Lung (tissue), 12 donors: ENCODE measurements around the gene SCYL2. TPM values are rescaled to one million over a fixed set of nuclear protein-coding genes. Genes with fewer than 3 reads are reported as not detected.

Experiments used
- ATAC-seq: fragments of 200-7000 bp; cut with Tn5 transposase; one replicate; pipeline ENCODE4 v1.9.1; 2020; ENCODE audit warnings: moderate number of reproducible peaks; ENCODE audit not compliant: insufficient read depth, low FRiP score
- DNase-seq, 3 donors: peaks; one replicate each; pipeline ENCODE4 v3.0.0-alpha.2; 2013 to 2017
- H3K27ac ChIP-seq, 2 donors: one replicate each; pipeline ENCODE4 v1.5.1; 2013; ENCODE audit warnings: mild to moderate bottlenecking in 2 of 2, moderate library complexity in 2 of 2, control low read depth in 1 of 2, inconsistent platforms in 1 of 2, low read depth in 1 of 2, low read length in 1 of 2
- H3K27me3 ChIP-seq, 3 donors: one replicate each; pipeline ENCODE4 v1.5.1; 2013; ENCODE audit warnings: low read length in 2 of 3; ENCODE audit not compliant: control insufficient read depth in 3 of 3, insufficient read depth in 3 of 3
- H3K36me3 ChIP-seq, 4 donors: one replicate each; pipeline ENCODE4 v1.5.1; 2013; ENCODE audit warnings: low read length in 4 of 4, mild to moderate bottlenecking in 1 of 4, moderate library complexity in 1 of 4; ENCODE audit not compliant: control insufficient read depth in 4 of 4, insufficient read depth in 4 of 4
- H3K4me1 ChIP-seq, 5 donors: one replicate each; pipeline ENCODE4 v1.5.1; 2013; ENCODE audit warnings: low read length in 5 of 5, mild to moderate bottlenecking in 2 of 5, moderate library complexity in 1 of 5; ENCODE audit not compliant: control insufficient read depth in 5 of 5, insufficient read depth in 5 of 5
- H3K4me3 ChIP-seq: one replicate; pipeline ENCODE4 v1.5.1; 2013; ENCODE audit warnings: mild to moderate bottlenecking, control low read depth, moderate library complexity
- H3K9ac ChIP-seq, 2 donors: one replicate each; pipeline ENCODE4 v1.5.1; 2013; ENCODE audit warnings: low read length in 2 of 2, control low read depth in 1 of 2; ENCODE audit not compliant: insufficient read depth in 1 of 2
- H3K9me3 ChIP-seq, 4 donors: one replicate each; pipeline ENCODE4 v1.5.1; 2013; ENCODE audit warnings: low read length in 3 of 4, mild to moderate bottlenecking in 1 of 4, moderate library complexity in 1 of 4; ENCODE audit not compliant: control insufficient read depth in 4 of 4, insufficient read depth in 3 of 4
- WGBS, 2 donors: extraction: QIAGEN DNeasy Blood & Tissue Kit; methylation state at CpG; one replicate each; pipeline ENCODE4 v1.1.7; 2013; 5-methylcytosine and 5-hydroxymethylcytosine counted together
- polyA plus RNA-seq, 2 donors: library from polyadenylated mRNA; stranded (reverse); fragments of 200-250 nt; gene quantifications; one replicate each; pipeline ENCODE4 v1.2.1, GENCODE V29; 2013
- total RNA-seq, 2 donors: library from RNA; depleted of rRNA in 1 of 2; stranded (reverse); fragments of >200 nt in 1 of 2; gene quantifications; one replicate each; pipeline ENCODE4 v1.2.1, GENCODE V29; 2014 to 2021
- TF ChIP-seq, protein P1 (sequence below): IDR thresholded peaks from 2 replicates; pipeline ENCODE4 v1.5.1; 2012; ENCODE audit warnings: mild to moderate bottlenecking; ENCODE audit errors: control extremely low read depth, extremely low read depth
- donor health status: control.
- donor health status: control.
- donor health status: Bipolar disorder and iron deficiency.
- donor health status: healthy.
- donor health status: DM: yes; HTN: yes; CAD: no.

Gene SCYL2
- total and polyA plus RNA-seq, 4 donors, result 13.9 to 148 (median 24.9) TPM

DNA sequence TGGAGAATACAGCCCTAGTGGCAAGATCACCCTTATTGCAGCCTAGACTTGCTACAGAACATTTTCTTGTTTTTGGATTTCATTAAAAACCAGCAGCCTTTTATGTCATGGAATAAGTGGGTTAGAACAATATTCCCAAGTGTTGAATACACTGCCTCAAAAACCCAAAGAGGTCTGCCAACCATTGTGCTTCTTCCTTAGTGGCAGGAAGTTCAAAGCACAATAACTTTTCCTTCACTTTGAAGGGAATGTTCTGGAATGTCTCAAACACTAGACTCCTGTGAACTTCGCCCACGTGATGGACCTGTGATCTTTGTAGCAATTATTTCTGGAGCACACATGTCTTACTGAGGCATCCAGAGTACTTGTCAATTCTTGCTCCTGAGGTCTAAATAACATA is 98.4 kb downstream of the SCYL2 start:
- 55 to 58% methylated on average over 2 of the region's 2 CpGs for WGBS, 2 donors
- Histone ChIP-seq H3K36me3 (no peaks in the 10 kb centered on the region), H3K4me1 (no peaks in the 10 kb centered on the region), H3K27me3 (no peaks in the 10 kb centered on the region), H3K9ac (no peak overlapping the region), H3K9me3 (peaks cover 0 to 3% (median 0%) of the 10 kb centered on the region in 4 donors), H3K27ac (no peak overlapping the region), H3K4me3 (no peak overlapping the region)
- TF ChIP-seq, protein P1, sequence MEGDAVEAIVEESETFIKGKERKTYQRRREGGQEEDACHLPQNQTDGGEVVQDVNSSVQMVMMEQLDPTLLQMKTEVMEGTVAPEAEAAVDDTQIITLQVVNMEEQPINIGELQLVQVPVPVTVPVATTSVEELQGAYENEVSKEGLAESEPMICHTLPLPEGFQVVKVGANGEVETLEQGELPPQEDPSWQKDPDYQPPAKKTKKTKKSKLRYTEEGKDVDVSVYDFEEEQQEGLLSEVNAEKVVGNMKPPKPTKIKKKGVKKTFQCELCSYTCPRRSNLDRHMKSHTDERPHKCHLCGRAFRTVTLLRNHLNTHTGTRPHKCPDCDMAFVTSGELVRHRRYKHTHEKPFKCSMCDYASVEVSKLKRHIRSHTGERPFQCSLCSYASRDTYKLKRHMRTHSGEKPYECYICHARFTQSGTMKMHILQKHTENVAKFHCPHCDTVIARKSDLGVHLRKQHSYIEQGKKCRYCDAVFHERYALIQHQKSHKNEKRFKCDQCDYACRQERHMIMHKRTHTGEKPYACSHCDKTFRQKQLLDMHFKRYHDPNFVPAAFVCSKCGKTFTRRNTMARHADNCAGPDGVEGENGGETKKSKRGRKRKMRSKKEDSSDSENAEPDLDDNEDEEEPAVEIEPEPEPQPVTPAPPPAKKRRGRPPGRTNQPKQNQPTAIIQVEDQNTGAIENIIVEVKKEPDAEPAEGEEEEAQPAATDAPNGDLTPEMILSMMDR, result no peak
- DNase-seq, result no peak
- no peak for ATAC-seq

GRCh38 chr12:100368066-100368465 is 101.1 kb downstream of the SCYL2 start:
- DNase-seq (no peak), ATAC-seq (no peak)
- H3K9me3 ChIP-seq, result peaks cover 0 to 3% (median 0%) of the 10 kb centered on the region in 4 donors
- no peak overlapping the region for H3K9ac ChIP-seq
- H3K4me3 ChIP-seq, result no peak overlapping the region
- WGBS, 2 donors, result 81 to 94% methylated on average over 1 of the region's 1 CpG
- H3K27me3 ChIP-seq, result no peaks in the 10 kb centered on the region
- H3K27ac ChIP-seq, result no peak overlapping the region
- TF ChIP-seq, protein P1, result no peak
- no peaks in the 10 kb centered on the region for H3K36me3 ChIP-seq
- no peaks in the 10 kb centered on the region for H3K4me1 ChIP-seq

DNA sequence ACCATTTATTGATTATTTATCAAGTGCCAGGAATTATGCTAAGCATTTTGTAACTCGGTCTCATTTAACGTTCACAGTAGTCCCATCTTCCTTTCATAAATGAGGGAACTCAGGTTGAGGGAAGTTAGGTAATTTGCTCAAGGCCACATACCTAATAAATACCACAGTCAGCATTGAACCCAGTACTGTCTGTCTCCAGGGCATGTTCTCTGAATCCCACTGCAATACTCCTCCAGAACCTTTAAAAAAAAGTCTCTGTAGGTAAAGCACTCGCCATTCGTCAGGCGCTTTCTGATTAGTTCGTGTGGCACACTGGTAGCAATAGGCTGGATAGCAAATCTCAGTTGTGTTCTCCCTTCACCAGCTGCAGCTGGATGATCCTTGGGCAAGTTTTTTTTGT is 104.2 kb downstream of the SCYL2 start:
- Histone ChIP-seq H3K9ac (no peak overlapping the region), H3K27me3 (no peaks in the 10 kb centered on the region), H3K9me3 (peaks cover 0 to 3% (median 0%) of the 10 kb centered on the region in 4 donors), H3K4me3 (no peak overlapping the region), H3K36me3 (no peaks in the 10 kb centered on the region), H3K4me1 (peaks cover 0 to 7% (median 0%) of the 10 kb centered on the region in 5 donors), H3K27ac (no peak overlapping the region)
- TF ChIP-seq, protein P1, result no peak
- DNase-seq (no peak), ATAC-seq (no peak)
- 84 to 85% methylated on average over 6 of the region's 6 CpGs for WGBS, 2 donors
